GM18526 (cell line): Measurements from ENCODE around the gene RILPL2.
A peak's percentile ranks its signal among the peaks of the same experiment; 100 is the strongest.

ENCODE experiments used
- POLR2A ChIP-seq: IDR thresholded peaks from 3 replicates; pipeline ENCODE4 v1.6.1; 2011; ENCODE audit not compliant: insufficient read length; ENCODE audit errors: extremely low read depth

RILPL2 gene

DNA sequence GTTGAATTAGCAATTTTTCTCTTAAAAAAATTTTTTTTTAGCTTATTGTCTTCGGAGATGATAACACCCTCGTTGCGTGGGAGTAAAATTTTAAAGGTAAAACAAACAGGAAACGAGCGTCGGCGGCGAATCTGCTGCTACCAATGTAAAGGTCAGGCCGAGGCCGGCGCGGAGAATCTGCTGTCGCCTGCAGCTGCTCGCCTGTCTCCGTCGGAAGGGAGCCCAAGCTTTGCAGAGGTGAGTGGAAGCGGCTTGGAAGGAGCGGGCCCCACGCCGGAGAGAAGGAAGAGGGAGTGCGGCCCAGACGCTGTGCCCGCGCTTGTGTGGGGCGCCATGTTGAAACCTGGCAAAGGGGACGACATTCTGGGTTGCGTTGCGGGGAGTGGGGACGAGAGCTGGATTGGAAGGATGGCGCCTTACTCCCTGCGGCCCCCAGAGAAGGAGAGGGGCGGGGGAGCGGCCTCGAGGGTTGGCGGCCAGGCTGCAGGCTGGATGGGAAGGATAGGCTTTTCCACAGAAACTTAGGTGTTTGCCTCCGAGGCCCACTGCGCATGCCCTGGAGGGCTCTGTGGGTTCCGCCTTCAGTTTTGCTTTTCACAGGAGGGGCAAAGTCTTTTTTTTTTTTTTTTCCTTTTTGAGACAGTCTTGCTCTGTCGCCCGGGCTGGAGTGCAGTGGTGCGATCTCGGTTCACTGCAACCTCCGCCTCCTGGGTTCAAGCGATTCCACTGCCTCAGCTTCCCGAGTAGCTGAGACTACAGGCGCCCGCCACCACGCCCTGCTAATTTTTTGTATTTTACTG lies 21.7 kb upstream of the RILPL2 start, which contains the start of gene SNRNP35:
TSS of gene SNRNP35 (plus strand) at position 160 of the 800 bp plus-strand sequence. CDS start 7,402 bp downstream, outside the sequence.
- peak; percentile 49 for TF ChIP-seq POLR2A

- TF ChIP-seq POLR2A: no peak
Measured at GRCh38 chr12:123453165-123453564, 16.7 kb upstream of the RILPL2 start.

DNA sequence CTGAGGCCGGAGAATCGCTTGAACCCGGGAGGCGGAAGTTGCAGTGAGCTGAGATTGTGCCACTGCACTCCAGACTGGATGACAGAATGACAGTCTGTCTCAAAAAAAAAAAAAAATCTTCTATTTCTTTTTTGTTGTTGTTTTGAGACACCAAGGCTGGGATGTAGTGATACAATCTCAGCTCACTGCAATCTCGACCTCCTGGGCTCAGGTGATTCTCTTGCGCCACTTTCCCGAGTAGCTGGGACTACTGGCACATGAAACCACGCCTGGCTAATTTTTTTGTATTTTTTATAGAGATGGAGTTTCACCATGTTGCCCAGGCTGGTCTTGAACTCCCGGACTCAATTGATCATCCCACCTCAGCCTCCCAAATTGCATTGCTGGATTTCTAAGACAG lies 14.2 kb upstream of the RILPL2 start:
- no peak for TF ChIP-seq POLR2A

DNA sequence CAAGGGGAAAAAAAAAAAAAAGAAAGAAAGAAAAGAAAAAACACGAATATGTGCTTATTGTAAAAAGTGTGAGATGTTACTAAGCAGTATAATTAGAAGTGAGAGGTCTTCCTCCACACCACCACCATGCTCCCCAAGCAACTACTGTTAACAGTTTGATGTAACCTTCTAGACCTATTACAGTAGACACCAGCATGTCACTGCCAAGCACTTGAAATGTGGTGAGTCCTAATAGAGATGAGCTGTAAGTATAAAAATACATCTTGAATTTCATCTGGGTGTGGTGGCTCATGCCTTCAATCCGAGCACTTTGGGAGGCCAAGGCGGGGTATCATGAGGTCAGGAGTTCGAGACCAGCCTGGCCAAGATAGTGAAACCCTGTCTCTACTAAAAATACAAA lies 13.4 kb upstream of the RILPL2 start:
- no peak for TF ChIP-seq POLR2A

DNA sequence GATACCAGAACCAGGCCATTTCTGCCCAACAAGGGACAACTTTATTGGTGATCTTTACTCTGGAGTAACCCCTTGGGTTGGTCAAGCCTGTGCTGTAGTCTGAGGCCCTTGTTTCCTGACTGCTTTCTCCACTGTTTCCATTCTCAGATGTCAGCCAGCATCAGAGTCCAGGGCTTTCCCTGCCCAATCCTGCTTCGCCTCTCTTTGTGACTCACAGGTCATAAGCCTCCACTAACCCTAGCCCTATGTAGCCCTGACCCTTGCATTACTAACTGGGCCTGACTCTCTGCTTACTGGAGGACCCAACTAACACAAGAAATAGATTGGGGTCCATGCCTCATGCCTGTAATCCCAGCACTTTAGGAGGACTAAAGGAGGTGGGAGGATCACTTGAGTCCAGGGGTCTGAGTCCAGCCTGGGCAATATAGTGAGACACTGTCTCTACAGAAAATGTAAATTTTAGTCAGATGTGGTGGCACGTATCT lies 12.8 kb upstream of the RILPL2 start:
- TF ChIP-seq POLR2A: no peak

DNA sequence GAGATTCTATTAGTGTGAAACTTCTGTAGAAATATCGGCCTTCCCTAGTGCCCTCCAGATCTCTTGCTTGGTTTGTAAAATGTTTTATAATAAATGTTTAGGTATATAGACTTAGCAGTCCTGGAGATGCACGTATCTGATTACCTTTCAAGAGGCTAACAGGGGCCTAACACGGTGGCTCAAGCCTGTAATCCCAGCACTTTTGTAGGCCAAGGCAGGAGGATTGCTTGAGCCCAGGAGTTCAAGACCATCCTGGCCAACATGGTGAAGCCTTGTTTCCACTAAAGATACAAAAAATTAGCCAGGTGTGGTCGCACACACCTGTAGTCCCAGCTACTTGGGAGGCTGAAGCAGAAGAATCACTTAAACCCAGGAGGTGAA lies 9.8 kb upstream of the RILPL2 start:
- TF ChIP-seq POLR2A: no peak

DNA sequence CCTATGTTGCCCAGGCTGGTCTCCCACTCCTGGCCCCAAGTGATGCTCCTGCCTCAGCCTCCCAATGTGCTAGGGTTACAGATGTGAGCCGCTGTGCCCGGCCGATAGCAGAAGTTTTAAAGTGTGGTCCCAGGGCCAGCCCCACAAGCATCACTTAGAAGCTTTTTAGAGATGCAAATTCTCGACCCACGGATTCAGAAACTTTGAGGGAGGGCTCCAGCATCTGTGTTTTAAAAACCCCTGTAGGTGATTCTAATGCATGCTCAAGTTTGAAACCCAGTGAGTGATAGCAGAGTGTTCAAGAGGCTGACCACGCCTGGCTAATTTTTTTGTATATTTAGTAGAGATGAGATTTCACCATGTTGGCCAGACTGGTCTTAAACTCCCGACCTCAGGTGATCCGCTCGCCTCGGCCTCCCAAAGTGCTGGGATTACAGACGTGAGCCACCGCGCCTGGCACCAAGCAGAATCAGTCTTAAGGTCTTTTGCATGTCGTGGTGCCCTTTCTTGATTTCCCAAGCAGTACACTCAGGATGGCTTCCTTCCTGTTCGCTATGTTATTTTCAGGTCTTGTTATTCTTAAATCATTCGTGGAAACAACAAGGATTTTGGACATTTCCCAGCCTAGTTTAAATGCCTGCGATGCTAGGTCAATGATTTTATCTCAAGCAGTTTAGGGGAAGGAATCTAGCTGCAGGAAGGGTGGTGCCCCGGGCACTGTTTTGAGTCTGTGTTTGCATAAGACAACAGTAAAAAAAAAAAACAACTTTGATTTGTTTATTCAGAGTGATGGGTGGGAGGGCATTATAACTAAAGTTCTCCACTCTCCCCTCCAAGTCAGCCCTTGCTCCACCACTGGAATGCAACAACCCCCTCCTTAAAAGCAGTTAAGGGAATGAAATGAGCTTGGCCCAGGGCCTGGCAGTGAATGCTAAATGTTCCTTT lies 9.2 kb upstream of the RILPL2 start:
- peak; percentile 14 for TF ChIP-seq POLR2A

GRCh38 chr12:123444092-123445026 lies 7.9 kb upstream of the RILPL2 start:
- no peak for TF ChIP-seq POLR2A

DNA sequence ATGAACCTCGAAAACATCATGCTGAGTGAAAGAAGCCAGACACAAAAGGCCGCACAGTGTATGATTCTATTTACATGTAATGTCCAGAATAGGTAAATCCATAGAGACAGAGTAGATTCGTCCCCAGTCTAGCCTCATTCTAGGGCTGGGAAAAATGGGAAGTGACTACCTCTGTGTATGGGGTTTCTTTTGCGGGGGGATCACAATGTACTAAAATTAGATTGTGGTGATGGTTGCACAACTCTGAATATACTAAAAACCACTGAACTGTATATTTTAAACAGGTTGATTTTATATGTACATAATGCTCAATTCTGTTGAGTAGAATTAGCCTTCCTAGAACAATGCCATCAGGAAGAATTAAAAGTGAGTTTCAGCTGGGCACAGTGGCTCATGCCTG lies 6.3 kb upstream of the RILPL2 start:
- TF ChIP-seq POLR2A: no peak

DNA sequence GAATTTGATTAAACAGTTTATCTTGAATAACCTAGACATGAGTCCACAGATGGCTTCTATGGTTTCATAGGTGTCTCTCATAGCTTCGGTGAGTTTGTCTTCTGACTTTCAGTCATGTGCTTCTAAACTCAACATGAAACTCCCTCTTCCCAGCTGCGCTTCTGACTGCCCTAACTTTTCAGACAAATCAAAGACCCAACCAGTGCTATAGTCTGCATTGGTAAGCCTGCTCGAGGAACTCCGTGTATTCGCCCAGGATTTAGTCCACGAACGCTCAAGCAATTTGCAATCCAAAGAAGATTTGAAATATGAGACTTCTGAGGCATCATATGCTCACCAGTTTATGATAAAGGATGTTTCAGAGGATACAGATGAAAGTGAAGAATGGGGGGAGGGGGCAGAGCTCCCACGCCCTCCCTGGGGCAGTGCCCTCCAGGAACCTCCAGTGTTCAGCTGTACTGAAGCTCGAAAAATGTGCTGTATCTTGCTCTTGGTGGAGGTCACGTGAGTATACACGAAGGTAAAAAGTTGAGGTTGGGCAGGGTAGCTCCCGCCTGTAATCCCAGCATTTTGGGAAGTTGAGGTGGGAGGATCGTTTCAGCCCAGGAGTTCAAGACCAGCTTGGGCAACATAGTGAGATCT lies 5.2 kb upstream of the RILPL2 start:
- no peak for TF ChIP-seq POLR2A

GRCh38 chr12:123435636-123436016 lies 858 bp downstream of the RILPL2 start:
- no peak for TF ChIP-seq POLR2A

- TF ChIP-seq POLR2A: no peak
Measured at GRCh38 chr12:123433615-123434014, 2.9 kb downstream of the RILPL2 start.

DNA sequence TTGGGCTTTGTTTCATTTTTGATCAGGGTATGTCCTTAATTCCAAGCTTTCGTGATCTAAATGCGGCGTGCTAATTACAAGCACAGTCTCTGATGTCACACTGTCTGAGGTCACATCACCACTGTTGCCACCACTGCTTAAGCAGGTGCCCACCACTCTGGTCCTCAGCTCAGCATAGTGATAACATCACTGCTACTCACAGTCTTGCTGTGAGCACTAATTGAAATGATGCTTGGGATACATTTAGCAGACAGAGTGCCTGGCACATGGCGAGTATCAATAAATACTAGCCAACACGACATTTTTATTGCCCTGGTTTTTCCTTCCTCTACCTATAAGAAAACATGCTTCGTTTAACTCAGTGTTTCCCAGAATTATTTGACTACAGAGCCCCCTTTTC lies 7.9 kb downstream of the RILPL2 start:
- no peak for TF ChIP-seq POLR2A

GRCh38 chr12:123427036-123427769 lies 9.3 kb downstream of the RILPL2 start:
- peak; percentile 42 for TF ChIP-seq POLR2A
